ENCODE measurements around the gene AGAP1. TPM values are rescaled to one million over a fixed set of nuclear protein-coding genes. Genes with fewer than 3 reads are reported as not detected.
A peak's percentile ranks its signal among the peaks of the same experiment; 100 is the strongest.

The AGAP1 gene
- total RNA-seq, 1 donor from 2014 or later: 47.2 TPM

DNA sequence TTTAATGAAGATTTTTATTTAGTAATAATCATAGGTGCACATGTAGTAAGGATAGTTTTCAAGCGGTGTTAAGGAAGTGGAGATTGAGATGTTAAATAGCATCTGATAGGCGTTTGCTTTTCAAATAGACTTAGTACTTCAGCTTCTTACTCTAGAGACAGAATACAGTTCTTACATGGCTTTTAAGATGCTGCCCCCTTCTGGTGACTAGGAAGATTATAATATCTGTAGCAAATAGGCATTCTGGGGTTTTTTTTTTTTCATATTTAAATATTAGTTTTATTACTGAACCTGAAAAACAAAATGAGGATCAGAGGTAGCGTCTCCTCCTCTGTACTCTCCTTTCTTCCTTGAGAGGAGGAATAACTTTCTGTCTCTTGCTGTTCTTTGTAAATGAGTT, 100.2 kb downstream of the AGAP1 start:
- H3K4me1 Mint-ChIP-seq (ENCODE audit: low read depth): peaks cover under 1% of the 10 kb centered on the region
- peaks cover 4% of the 10 kb centered on the region for H3K36me3 Mint-ChIP-seq (ENCODE audit: insufficient read depth)
- TF ChIP-seq, protein P1, sequence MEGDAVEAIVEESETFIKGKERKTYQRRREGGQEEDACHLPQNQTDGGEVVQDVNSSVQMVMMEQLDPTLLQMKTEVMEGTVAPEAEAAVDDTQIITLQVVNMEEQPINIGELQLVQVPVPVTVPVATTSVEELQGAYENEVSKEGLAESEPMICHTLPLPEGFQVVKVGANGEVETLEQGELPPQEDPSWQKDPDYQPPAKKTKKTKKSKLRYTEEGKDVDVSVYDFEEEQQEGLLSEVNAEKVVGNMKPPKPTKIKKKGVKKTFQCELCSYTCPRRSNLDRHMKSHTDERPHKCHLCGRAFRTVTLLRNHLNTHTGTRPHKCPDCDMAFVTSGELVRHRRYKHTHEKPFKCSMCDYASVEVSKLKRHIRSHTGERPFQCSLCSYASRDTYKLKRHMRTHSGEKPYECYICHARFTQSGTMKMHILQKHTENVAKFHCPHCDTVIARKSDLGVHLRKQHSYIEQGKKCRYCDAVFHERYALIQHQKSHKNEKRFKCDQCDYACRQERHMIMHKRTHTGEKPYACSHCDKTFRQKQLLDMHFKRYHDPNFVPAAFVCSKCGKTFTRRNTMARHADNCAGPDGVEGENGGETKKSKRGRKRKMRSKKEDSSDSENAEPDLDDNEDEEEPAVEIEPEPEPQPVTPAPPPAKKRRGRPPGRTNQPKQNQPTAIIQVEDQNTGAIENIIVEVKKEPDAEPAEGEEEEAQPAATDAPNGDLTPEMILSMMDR (IDR thresholded peaks at IDR 0.05; ENCODE audit: unreplicated experiment): peak; percentile 87
- H3K27ac Mint-ChIP-seq: no peak overlapping the region
- no peak for DNase-seq (ENCODE audit: low spot score, unreplicated experiment)
- no peak overlapping the region for H3K4me3 Mint-ChIP-seq (ENCODE audit: low read depth)
- H3K27me3 Mint-ChIP-seq: no peaks in the 10 kb centered on the region
- no peaks in the 10 kb centered on the region for H3K9me3 Mint-ChIP-seq (ENCODE audit: low read depth)

GRCh38 chr2:235594964-235595363, 101.1 kb downstream of the AGAP1 start:
- no peak for DNase-seq (ENCODE audit: low spot score, unreplicated experiment)
- H3K27ac Mint-ChIP-seq: no peak overlapping the region
- no peak overlapping the region for H3K4me3 Mint-ChIP-seq (ENCODE audit: low read depth)
- TF ChIP-seq, protein P1 (IDR thresholded peaks at IDR 0.05; ENCODE audit: unreplicated experiment): no peak
- H3K4me1 Mint-ChIP-seq (ENCODE audit: low read depth): peaks cover 2% of the 10 kb centered on the region
- no peaks in the 10 kb centered on the region for H3K9me3 Mint-ChIP-seq (ENCODE audit: low read depth)
- H3K27me3 Mint-ChIP-seq: no peaks in the 10 kb centered on the region
- peaks cover 4% of the 10 kb centered on the region for H3K36me3 Mint-ChIP-seq (ENCODE audit: insufficient read depth)

GRCh38 chr2:235595422-235596010, 101.7 kb downstream of the AGAP1 start:
- H3K4me1 Mint-ChIP-seq (ENCODE audit: low read depth): peaks cover 3% of the 10 kb centered on the region
- H3K4me3 Mint-ChIP-seq (ENCODE audit: low read depth): no peak overlapping the region

DNA sequence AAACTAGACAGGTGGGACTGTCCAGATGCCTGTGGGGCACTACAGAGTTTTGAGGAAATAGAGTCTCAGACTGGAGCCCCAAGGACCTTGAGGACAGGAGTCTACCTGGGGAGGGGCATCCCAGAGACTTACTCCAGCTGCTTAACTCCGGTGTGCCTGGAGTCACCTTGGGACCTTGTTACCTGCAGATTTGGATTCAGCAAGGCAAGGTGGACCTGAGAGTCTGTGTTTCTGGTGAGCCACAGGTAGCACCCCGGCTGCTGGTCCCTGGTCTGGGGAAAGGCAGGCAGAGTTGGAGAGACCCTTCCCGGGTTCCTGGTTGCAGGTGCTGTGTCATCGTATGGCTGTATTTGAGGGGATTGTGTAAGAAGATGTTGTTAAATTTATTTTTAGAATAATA, 102.4 kb downstream of the AGAP1 start:
- DNase-seq (ENCODE audit: low spot score, unreplicated experiment): no peak
- TF ChIP-seq, protein P1 (IDR thresholded peaks at IDR 0.05; ENCODE audit: unreplicated experiment): no peak
- Mint-ChIP-seq H3K4me1 (ENCODE audit: low read depth) (peaks cover 10% of the 10 kb centered on the region), H3K27me3 (no peaks in the 10 kb centered on the region), H3K4me3 (ENCODE audit: low read depth) (no peak overlapping the region), H3K27ac (no peak overlapping the region), H3K36me3 (ENCODE audit: insufficient read depth) (peaks cover 9% of the 10 kb centered on the region), H3K9me3 (ENCODE audit: low read depth) (no peaks in the 10 kb centered on the region)

More at GRCh38 chr2:235595422-235596010, 101.7 kb downstream of the AGAP1 start:
- Mint-ChIP-seq H3K9me3 (ENCODE audit: low read depth) (no peaks in the 10 kb centered on the region), H3K27me3 (no peaks in the 10 kb centered on the region), H3K27ac (no peak overlapping the region), H3K36me3 (ENCODE audit: insufficient read depth) (peaks cover 4% of the 10 kb centered on the region)
- TF ChIP-seq, protein P1 (IDR thresholded peaks at IDR 0.05; ENCODE audit: unreplicated experiment): peak; percentile 84
- peak; percentile 51 for DNase-seq (ENCODE audit: low spot score, unreplicated experiment)

DNA sequence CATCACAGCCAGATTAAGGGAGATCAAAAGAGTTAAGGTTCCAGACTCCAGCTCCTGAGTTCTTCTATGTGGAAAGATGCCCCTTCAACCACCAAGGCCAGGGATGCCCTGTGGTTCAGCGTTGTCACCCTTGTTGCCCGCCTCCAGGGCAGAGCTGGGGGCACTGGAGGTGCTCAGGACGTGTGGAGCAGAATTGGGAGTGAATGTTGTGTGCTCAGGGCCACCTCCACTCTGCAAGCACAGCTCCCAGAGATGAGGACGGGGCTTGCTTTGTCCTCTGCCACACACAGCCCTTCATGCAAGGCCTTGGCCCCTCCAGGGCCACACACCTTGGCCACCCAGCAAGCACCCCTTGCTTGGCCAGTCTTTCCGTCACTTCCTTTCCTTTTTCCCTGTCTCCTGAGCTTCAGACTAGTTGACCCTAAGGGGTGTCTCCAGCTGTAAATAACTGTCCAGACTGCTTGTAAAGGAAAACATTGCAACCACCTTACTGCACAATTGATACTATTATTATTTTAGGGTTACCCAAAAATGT, 103.3 kb downstream of the AGAP1 start:
- TF ChIP-seq, protein P1 (IDR thresholded peaks at IDR 0.05; ENCODE audit: unreplicated experiment): no peak
- Mint-ChIP-seq H3K27me3 (no peaks in the 10 kb centered on the region), H3K27ac (no peak overlapping the region), H3K4me3 (ENCODE audit: low read depth) (no peak overlapping the region), H3K36me3 (ENCODE audit: insufficient read depth) (peaks cover 10% of the 10 kb centered on the region), H3K9me3 (ENCODE audit: low read depth) (no peaks in the 10 kb centered on the region), H3K4me1 (ENCODE audit: low read depth) (peaks cover 12% of the 10 kb centered on the region)
- no peak for DNase-seq (ENCODE audit: low spot score, unreplicated experiment)

Measured in progenitor cell of endocrine pancreas (in vitro differentiated cells).